ENCODE results near the gene SH3BGRL2.

- TF ChIP-seq CTCF (IDR thresholded peaks at IDR 0.05) (no peak), POLR2A (IDR thresholded peaks at IDR 0.05) (no peak)
Observed at GRCh38 chr6:79697430-79697829, 66.3 kb downstream of the SH3BGRL2 start.
